T-cell (primary cell): ENCODE data around the gene TMEM129. TPM values are rescaled to one million over a fixed set of nuclear protein-coding genes. Genes with fewer than 3 reads are reported as not detected.

Experiments
- ATAC-seq, 4 experiments: fragments of 200-7000 bp in 3 of 4; fragments of 150-1000 bp in 1 of 4; cut with Tn5 transposase; replicated peaks in 1 of 4; 1 replicate in 3 of 4; 2 replicates in 1 of 4; pipeline ENCODE4 v1.10.0; 2021; ENCODE audit warnings: moderate library complexity in 3 of 4, mild to moderate bottlenecking in 2 of 4, moderate number of reproducible peaks in 1 of 4
- CTCF ChIA-PET, 2 donors: fragments of 300-600 bp; sonication (Branson Sonifier 250); formaldehyde crosslinking; loops; one replicate each; lab custom pipeline; 2022; ENCODE audit warnings: antibody characterized with exemption in 2 of 2; lab: Charles Lee
- POLR2A ChIA-PET, 2 donors: fragments of 300-600 bp; sonication (Branson Sonifier 250); formaldehyde crosslinking; loops; one replicate each; lab custom pipeline; 2022; ENCODE audit warnings: antibody characterized with exemption in 2 of 2; lab: Charles Lee
- DNase-seq, 35 experiments: peaks; one replicate each; pipeline versions ENCODE4 v3.0.0 to v3.0.0-alpha.2; 2013 to 2023
- H3K27ac ChIP-seq: one replicate; pipeline ENCODE4 v1.5.1; 2013; ENCODE audit warnings: low read length
- H3K27me3 ChIP-seq, 2 experiments: replicated peaks in 1 of 2; 1 replicate in 1 of 2; 2 replicates in 1 of 2; pipeline versions ENCODE4 v1.6.1 to v1.7.0; 2013; ENCODE audit warnings: low read length in 1 of 2, mixed read lengths in 1 of 2; ENCODE audit not compliant: control insufficient read depth in 2 of 2, insufficient read depth in 2 of 2; ENCODE audit errors: extremely low read depth in 1 of 2
- H3K36me3 ChIP-seq, 2 donors: 1 replicate in 1 of 2; 2 replicates in 1 of 2; pipeline versions ENCODE4 v1.6.1 to v1.7.0; 2013; ENCODE audit warnings: low read length in 1 of 2; ENCODE audit not compliant: control insufficient read depth in 2 of 2, insufficient read depth in 1 of 2; ENCODE audit errors: extremely low read depth in 1 of 2
- H3K4me1 ChIP-seq, 2 experiments: 1 replicate in 1 of 2; 2 replicates in 1 of 2; pipeline versions ENCODE4 v1.6.1 to v1.7.0; 2013; ENCODE audit warnings: low read length in 2 of 2, mixed read lengths in 1 of 2; ENCODE audit not compliant: insufficient read depth in 2 of 2, control insufficient read depth in 1 of 2; ENCODE audit errors: extremely low read depth in 1 of 2
- H3K4me3 ChIP-seq, 2 donors: 1 replicate in 1 of 2; 2 replicates in 1 of 2; pipeline versions ENCODE4 v1.5.1 to v1.7.0; 2013; ENCODE audit warnings: mild to moderate bottlenecking in 2 of 2, low read length in 1 of 2, moderate library complexity in 1 of 2; ENCODE audit not compliant: control insufficient read depth in 1 of 2; ENCODE audit errors: extremely low read depth in 1 of 2
- H3K9me3 ChIP-seq: 2 replicates; pipeline ENCODE4 v1.7.0; 2013
- H3K27ac Mint-ChIP-seq, 2 donors: one replicate each; pipeline ENCODE4 v1.8.0; 2020 to 2021; ENCODE audit warnings: mild to moderate bottlenecking in 2 of 2, mixed read lengths in 2 of 2
- H3K27me3 Mint-ChIP-seq, 2 donors: one replicate each; pipeline ENCODE4 v1.8.0; 2021 to 2022; ENCODE audit warnings: mixed read lengths in 2 of 2
- H3K36me3 Mint-ChIP-seq: one replicate; pipeline ENCODE4 v1.8.0; 2021; ENCODE audit warnings: mixed read lengths
- H3K4me1 Mint-ChIP-seq, 3 donors: one replicate each; pipeline ENCODE4 v1.8.0; 2020 to 2022; ENCODE audit warnings: mixed read lengths in 3 of 3, mild to moderate bottlenecking in 1 of 3
- H3K4me3 Mint-ChIP-seq, 3 donors: one replicate each; pipeline ENCODE4 v1.8.0; 2020 to 2022; ENCODE audit warnings: mild to moderate bottlenecking in 3 of 3, mixed read lengths in 3 of 3, moderate library complexity in 3 of 3
- H3K9me3 Mint-ChIP-seq, 3 donors: one replicate each; pipeline ENCODE4 v1.8.0; 2020 to 2022; ENCODE audit warnings: mixed read lengths in 3 of 3
- WGBS: methylation state at CpG from one replicate; pipeline ENCODE4 v1.1.5; 2013; ENCODE audit warnings: missing lambda C conversion rate; ENCODE audit not compliant: insufficient coverage; 5-methylcytosine and 5-hydroxymethylcytosine counted together
- total RNA-seq, 35 experiments: library from RNA in 6 of 35; stranded (reverse) in 6 of 35; fragments of 120-200 nt in 1 of 35; gene quantifications; one replicate each; pipeline versions ENCODE4 v1.2.1 to v1.2.4 and lab custom pipeline; 2013 to 2026

TMEM129 gene
- total RNA-seq, 5 donors from 2014 or later (not counting 1 experiment from before 2014, with no cell fraction given) = 22.9 to 49.4 (median 46.3) TPM

GRCh38 chr4:1767770-1768366, 46.7 kb upstream of the TMEM129 start:
- CTCF ChIA-PET = interaction anchor here (0.6 to 1.1 kb wide), 3 partner anchors 9 to 112 kb away, joined by 3 to 4 read pairs (median 3); no protein-coding TSS in a partner anchor
- Mint-ChIP-seq H3K4me1 (peaks cover 0 to 7% (median 5%) of the 10 kb centered on the region in 3 donors), H3K36me3 (no peaks in the 10 kb centered on the region), H3K27me3 (peaks cover 3 to 37% of the 10 kb centered on the region in 2 donors), H3K27ac (no peak overlapping the region), H3K9me3 (no peaks in the 10 kb centered on the region), H3K4me3 (peak overlapping the region; percentile 49 to 64 (median 55))
- POLR2A ChIA-PET = interaction anchor here in 1 of 2 donors (0.6 kb wide), 1 partner anchor 21 kb away, joined by 9 read pairs; no protein-coding TSS in a partner anchor
- Histone ChIP-seq H3K27me3 (peaks cover 0 to 82% of the 10 kb centered on the region in 2 experiments), H3K4me1 (peaks cover 2 to 18% of the 10 kb centered on the region in 2 experiments), H3K4me3 (no peak overlapping the region), H3K9me3 (no peaks in the 10 kb centered on the region), H3K27ac (no peak overlapping the region), H3K36me3 (no peaks in the 10 kb centered on the region)
- peak in 13 of 35 experiments; percentile 12 to 40 (median 20) for DNase-seq
- peak; percentile 26 to 71 (median 37) for ATAC-seq
- 22% methylated on average over 3 of the region's 32 CpGs for WGBS

GRCh38 chr4:1767061-1767769, 46.1 kb upstream of the TMEM129 start:
- Mint-ChIP-seq H3K27ac (no peak overlapping the region), H3K4me1 (peaks cover 0 to 7% (median 5%) of the 10 kb centered on the region in 3 donors), H3K9me3 (no peaks in the 10 kb centered on the region), H3K4me3 (peak overlapping the region in 1 of 3 donors; percentile 64), H3K27me3 (peaks cover 7 to 40% of the 10 kb centered on the region in 2 donors), H3K36me3 (no peaks in the 10 kb centered on the region)
- Histone ChIP-seq H3K4me1 (peaks cover 2 to 18% of the 10 kb centered on the region in 2 experiments), H3K27ac (no peak overlapping the region), H3K27me3 (peaks cover 0 to 82% of the 10 kb centered on the region in 2 experiments), H3K36me3 (no peaks in the 10 kb centered on the region), H3K4me3 (no peak overlapping the region), H3K9me3 (no peaks in the 10 kb centered on the region)
- ATAC-seq = peak; percentile 13 to 41 (median 23)
- CTCF ChIA-PET = interaction anchor here in 1 of 2 donors (1.1 kb wide), 1 partner anchor 10 kb away, joined by 4 read pairs; no protein-coding TSS in a partner anchor
- POLR2A ChIA-PET = no interaction called here
- WGBS = 1% methylated on average over 50 of the region's 84 CpGs
- peak in 1 of 35 experiments; percentile 12 for DNase-seq

- H3K4me3 Mint-ChIP-seq = no peak overlapping the region
- POLR2A ChIA-PET = interaction anchor here in 1 of 2 donors (0.7 kb wide), 1 partner anchor 19 kb away, joined by 4 read pairs; no protein-coding TSS in a partner anchor
- CTCF ChIA-PET = no interaction called here
Measured at GRCh38 chr4:1766106-1767060, 45.3 kb upstream of the TMEM129 start.

DNA sequence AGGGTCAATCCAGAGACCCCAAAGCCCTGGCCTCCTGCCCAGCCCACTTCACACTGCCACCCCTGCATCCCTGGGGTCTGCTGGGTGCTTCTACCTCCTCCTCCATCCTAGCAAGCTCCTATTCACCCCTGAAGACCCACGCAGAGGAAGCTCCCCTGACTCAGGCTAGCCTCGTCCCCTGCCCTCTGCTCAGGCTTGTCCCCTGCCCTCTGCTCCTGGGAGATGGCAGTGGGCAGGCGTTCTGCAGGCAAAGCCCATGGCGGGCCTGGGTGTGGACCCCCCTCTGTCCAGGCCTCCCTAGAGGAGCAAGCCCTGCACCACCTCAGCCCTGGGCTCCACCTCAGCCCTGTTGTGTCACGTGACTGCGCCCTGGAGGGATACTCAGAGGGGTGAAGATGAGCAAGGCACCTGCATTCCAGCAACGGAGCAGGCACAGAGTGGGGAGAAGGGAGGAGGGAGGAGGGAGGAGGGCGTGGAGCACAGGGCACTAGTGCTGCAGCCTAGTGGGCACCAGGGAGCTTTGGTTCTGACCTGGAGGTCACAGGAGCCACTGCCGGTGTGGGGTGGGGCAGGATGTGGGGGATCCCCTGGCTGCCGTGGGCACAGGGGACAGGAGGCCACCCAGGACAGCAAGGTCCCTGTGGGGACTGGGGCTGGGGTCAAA, 44.4 kb upstream of the TMEM129 start:
- Mint-ChIP-seq H3K36me3 (no peaks in the 10 kb centered on the region), H3K4me3 (no peak overlapping the region), H3K27ac (no peak overlapping the region), H3K9me3 (no peaks in the 10 kb centered on the region), H3K27me3 (peaks cover 7 to 34% of the 10 kb centered on the region in 2 donors), H3K4me1 (peaks cover 0 to 5% (median 3%) of the 10 kb centered on the region in 3 donors)
- H3K27ac ChIP-seq = no peak overlapping the region
- H3K4me3 ChIP-seq = no peak overlapping the region
- WGBS = 73% methylated on average over 7 of the region's 10 CpGs
- ATAC-seq (no peak), DNase-seq (no peak)
- ChIA-PET CTCF (no interaction called here), POLR2A (no interaction called here)
- peaks cover 0 to 9% of the 10 kb centered on the region in 2 experiments for H3K4me1 ChIP-seq
- H3K27me3 ChIP-seq = peaks cover 0 to 73% of the 10 kb centered on the region in 2 experiments
- no peaks in the 10 kb centered on the region for H3K36me3 ChIP-seq
- H3K9me3 ChIP-seq = no peaks in the 10 kb centered on the region

More at GRCh38 chr4:1766106-1767060, 45.3 kb upstream of the TMEM129 start:
- peaks cover 0 to 5% (median 3%) of the 10 kb centered on the region in 3 donors for H3K4me1 Mint-ChIP-seq
- Histone ChIP-seq H3K27ac (no peak overlapping the region), H3K4me1 (peaks cover 0 to 11% of the 10 kb centered on the region in 2 experiments), H3K9me3 (no peaks in the 10 kb centered on the region), H3K27me3 (peaks cover 0 to 82% of the 10 kb centered on the region in 2 experiments), H3K4me3 (no peak overlapping the region), H3K36me3 (no peaks in the 10 kb centered on the region)
- no peaks in the 10 kb centered on the region for H3K36me3 Mint-ChIP-seq
- H3K27me3 Mint-ChIP-seq = peaks cover 7 to 36% of the 10 kb centered on the region in 2 donors
- H3K9me3 Mint-ChIP-seq = no peaks in the 10 kb centered on the region
- WGBS = 81% methylated on average over 15 of the region's 41 CpGs
- H3K27ac Mint-ChIP-seq = no peak overlapping the region
- ATAC-seq (no peak), DNase-seq (no peak)

- H3K27me3 Mint-ChIP-seq = peaks cover 7 to 34% of the 10 kb centered on the region in 2 donors
- 87% methylated on average over 6 of the region's 9 CpGs for WGBS
- peaks cover 0 to 68% of the 10 kb centered on the region in 2 experiments for H3K27me3 ChIP-seq
- ChIA-PET POLR2A (no interaction called here), CTCF (no interaction called here)
- no peak for ATAC-seq
- H3K36me3 ChIP-seq = no peaks in the 10 kb centered on the region
- peaks cover 0 to 9% (median 3%) of the 10 kb centered on the region in 3 donors for H3K4me1 Mint-ChIP-seq
- H3K36me3 Mint-ChIP-seq = no peaks in the 10 kb centered on the region
- no peak for DNase-seq
- no peaks in the 10 kb centered on the region for H3K9me3 ChIP-seq
- no peak overlapping the region for H3K27ac ChIP-seq
- H3K9me3 Mint-ChIP-seq = no peaks in the 10 kb centered on the region
- H3K4me1 ChIP-seq = peaks cover 0 to 14% of the 10 kb centered on the region in 2 experiments
- H3K4me3 Mint-ChIP-seq = no peak overlapping the region
- no peak overlapping the region for H3K4me3 ChIP-seq
- no peak overlapping the region for H3K27ac Mint-ChIP-seq
Measured at GRCh38 chr4:1764670-1765069, 43.5 kb upstream of the TMEM129 start.
